ENCODE measurements around the gene RASA3. TPM values are rescaled to one million over a fixed set of nuclear protein-coding genes. Genes with fewer than 3 reads are reported as not detected.

The RASA3 gene
- total RNA-seq, 2 donors from 2014 or later, result 4.4 to 7.2 TPM

- intact Hi-C loops (cut with DNase I), result no loop called here
- Histone ChIP-seq H3K9me3 (no peaks in the 10 kb centered on the region), H3K4me3 (no peak overlapping the region), H3K27me3 (no peaks in the 10 kb centered on the region), H3K4me1 (peaks cover 9% of the 10 kb centered on the region), H3K27ac (no peak overlapping the region), H3K9ac (ENCODE audit: low read depth in 2 of 2, low read length in 2 of 2) (no peak overlapping the region), H3K36me3 (no peaks in the 10 kb centered on the region)
- DNase-seq, result no peak
- no peak for TF ChIP-seq CTCF (IDR thresholded peaks at IDR 0.05)
These were observed 85.0 kb downstream of the RASA3 start for GRCh38 chr13:114047358-114047881.

- H3K9me3 ChIP-seq, result no peaks in the 10 kb centered on the region
- DNase-seq, result no peak
- intact Hi-C loops (cut with DNase I), result no loop called here
These were observed 85.9 kb downstream of the RASA3 start for GRCh38 chr13:114046431-114046975.

GRCh38 chr13:114045113-114045735 is 87.2 kb downstream of the RASA3 start:
- Histone ChIP-seq H3K9me3 (no peaks in the 10 kb centered on the region), H3K27me3 (no peaks in the 10 kb centered on the region), H3K36me3 (no peaks in the 10 kb centered on the region), H3K4me1 (peaks cover 9% of the 10 kb centered on the region), H3K27ac (no peak overlapping the region), H3K9ac (ENCODE audit: low read depth in 2 of 2, low read length in 2 of 2) (no peak overlapping the region), H3K4me3 (no peak overlapping the region)
- TF ChIP-seq CTCF (IDR thresholded peaks at IDR 0.05), result no peak
- no peak for DNase-seq
- intact Hi-C loops (cut with DNase I), result no loop called here

More at GRCh38 chr13:114046431-114046975, 85.9 kb downstream of the RASA3 start:
- H3K27me3 ChIP-seq, result no peaks in the 10 kb centered on the region
- no peak overlapping the region for H3K4me3 ChIP-seq
- peaks cover 9% of the 10 kb centered on the region for H3K4me1 ChIP-seq
- no peak overlapping the region for H3K27ac ChIP-seq
- H3K36me3 ChIP-seq, result no peaks in the 10 kb centered on the region
- no peak for TF ChIP-seq CTCF (IDR thresholded peaks at IDR 0.05)
- no peak overlapping the region for H3K9ac ChIP-seq (ENCODE audit: low read depth in 2 of 2, low read length in 2 of 2)

- no peak for DNase-seq
- intact Hi-C loops (cut with DNase I), result no loop called here
- no peak overlapping the region for H3K9ac ChIP-seq (ENCODE audit: low read depth in 2 of 2, low read length in 2 of 2)
- no peaks in the 10 kb centered on the region for H3K9me3 ChIP-seq
- H3K4me1 ChIP-seq, result peaks cover 7% of the 10 kb centered on the region
- H3K4me3 ChIP-seq, result no peak overlapping the region
- TF ChIP-seq CTCF (IDR thresholded peaks at IDR 0.05), result no peak
- H3K27ac ChIP-seq, result no peak overlapping the region
- H3K27me3 ChIP-seq, result no peaks in the 10 kb centered on the region
- no peaks in the 10 kb centered on the region for H3K36me3 ChIP-seq
These were observed 87.9 kb downstream of the RASA3 start for GRCh38 chr13:114044486-114044885.

GRCh38 chr13:114043421-114044053 is 88.9 kb downstream of the RASA3 start:
- H3K36me3 ChIP-seq, result no peaks in the 10 kb centered on the region
- intact Hi-C loops (cut with DNase I), result no loop called here
- H3K9ac ChIP-seq (ENCODE audit: low read depth in 2 of 2, low read length in 2 of 2), result no peak overlapping the region
- H3K4me3 ChIP-seq, result no peak overlapping the region
- peaks cover 6% of the 10 kb centered on the region for H3K4me1 ChIP-seq
- no peak for DNase-seq
- no peak overlapping the region for H3K27ac ChIP-seq
- no peak for TF ChIP-seq CTCF (IDR thresholded peaks at IDR 0.05)
- H3K9me3 ChIP-seq, result no peaks in the 10 kb centered on the region
- H3K27me3 ChIP-seq, result no peaks in the 10 kb centered on the region

Data from colonic mucosa (tissue), 4 donors.